Endothelial cell of umbilical vein (primary cell): ENCODE data around the gene PGAP6. TPM values are rescaled to one million over a fixed set of nuclear protein-coding genes. Genes with fewer than 3 reads are reported as not detected.

Source experiments
- BruUV-seq: library from RNA; stranded (reverse); fragments of 400-500 nt; replicated peaks from 2 replicates; lab custom pipeline; 2021; lab: Mats Ljungman, UMichigan
- CTCF ChIA-PET: fragments of 300-600, 350-600 bp; sonication (Branson Sonifier 250); formaldehyde crosslinking; loops from one replicate; lab custom pipeline; 2021; ENCODE audit warnings: antibody characterized with exemption, inconsistent platforms; lab: Charles Lee
- POLR2A ChIA-PET: fragments of 300-600, 350-600 bp; sonication (Branson Sonifier 250); formaldehyde crosslinking; loops from one replicate; lab custom pipeline; 2021; ENCODE audit warnings: antibody characterized with exemption, inconsistent platforms; lab: Charles Lee
- DNase-seq: peaks from one replicate; pipeline ENCODE4 v3.0.0-alpha.2; 2011; ENCODE audit warnings: low read depth, low spot score
- FAIRE-seq: peaks from 2 replicates; lab custom pipeline; 2011; peaks lifted over from hg19 to GRCh38; lab: Jason Lieb, UNC
- H2AFZ ChIP-seq: 2 replicates; pipeline ENCODE4 v1.6.0; 2012; ENCODE audit warnings: low read depth, low read length, control low read depth, inconsistent platforms
- H3K27ac ChIP-seq: 2 replicates; pipeline ENCODE4 v1.5.1; 2011; ENCODE audit warnings: low read depth, mild to moderate bottlenecking, control low read depth, low read length, moderate library complexity; ENCODE audit not compliant: insufficient read depth
- H3K27me3 ChIP-seq, 2 experiments: 2 replicates each; pipeline versions ENCODE4 v1.6.0 to v1.6.1; 2011; ENCODE audit warnings: low read length in 2 of 2, mixed read lengths in 1 of 2; ENCODE audit not compliant: control insufficient read depth in 2 of 2, insufficient read depth in 2 of 2
- H3K36me3 ChIP-seq, 2 experiments: 2 replicates in 1 of 2; 3 replicates in 1 of 2; pipeline ENCODE4 v1.5.1; 2011; ENCODE audit warnings: low read length in 2 of 2, mild to moderate bottlenecking in 1 of 2, moderate library complexity in 1 of 2; ENCODE audit not compliant: control insufficient read depth in 2 of 2, insufficient read depth in 2 of 2; ENCODE audit errors: extremely low read depth in 1 of 2
- H3K4me1 ChIP-seq: 3 replicates; pipeline ENCODE4 v1.5.1; 2011; ENCODE audit warnings: mild to moderate bottlenecking, low read length; ENCODE audit not compliant: control insufficient read depth, insufficient read depth; ENCODE audit errors: extremely low read depth
- H3K4me2 ChIP-seq: 2 replicates; pipeline ENCODE4 v1.6.1; 2011; ENCODE audit warnings: low read length, control low read depth, mixed read lengths; ENCODE audit not compliant: insufficient read depth
- H3K4me3 ChIP-seq, 3 experiments: fragments of 200-600 bp in 1 of 3; sonication (generic), shearing (Covaris generic) in 1 of 3; replicated peaks in 1 of 3; 2 replicates each; pipeline ENCODE4 v1.5.1; 2011 to 2016; ENCODE audit warnings: control low read depth in 3 of 3, low read length in 3 of 3, mild to moderate bottlenecking in 2 of 3, inconsistent platforms in 1 of 3, low read depth in 1 of 3, moderate library complexity in 1 of 3; ENCODE audit not compliant: insufficient read depth in 1 of 3
- H3K79me2 ChIP-seq: 2 replicates; pipeline ENCODE4 v1.6.0; 2012; ENCODE audit warnings: low read length, inconsistent platforms; ENCODE audit not compliant: control insufficient read depth, insufficient read depth
- H3K9ac ChIP-seq: replicated peaks from 2 replicates; pipeline ENCODE3; 2011; ENCODE audit warnings: low read length, control low read depth; ENCODE audit not compliant: insufficient read depth; ENCODE audit errors: extremely low read depth
- H3K9me1 ChIP-seq: replicated peaks from 3 replicates; pipeline ENCODE4 v1.6.0; 2011; ENCODE audit warnings: mild to moderate bottlenecking, low read length; ENCODE audit not compliant: control insufficient read depth, insufficient read depth; ENCODE audit errors: extremely low read depth
- H3K9me3 ChIP-seq: replicated peaks from 2 replicates; pipeline ENCODE4 v1.5.1; 2012; ENCODE audit warnings: low read length, inconsistent platforms; ENCODE audit not compliant: control insufficient read depth, insufficient read depth
- H4K20me1 ChIP-seq: replicated peaks from 2 replicates; pipeline ENCODE3; 2011; ENCODE audit warnings: mild to moderate bottlenecking, low read length; ENCODE audit not compliant: control insufficient read depth, insufficient read depth; ENCODE audit errors: extremely low read depth
- EZH2 ChIP-seq: IDR thresholded peaks from 2 replicates; pipeline ENCODE4 v1.6.1; 2012; ENCODE audit warnings: borderline replicate concordance, low read depth, mild to moderate bottlenecking, moderate library complexity, low read length, inconsistent platforms; ENCODE audit not compliant: severe bottlenecking
- FOS ChIP-seq: IDR thresholded peaks from 2 replicates; pipeline ENCODE4 v1.6.1; 2011; ENCODE audit warnings: mild to moderate bottlenecking, low read length, moderate library complexity, borderline replicate concordance; ENCODE audit not compliant: insufficient read depth
- GATA2 ChIP-seq: IDR thresholded peaks from 2 replicates; pipeline ENCODE4 v1.7.0; 2011; ENCODE audit warnings: low read depth, mild to moderate bottlenecking, moderate library complexity, mixed read lengths, low read length; ENCODE audit not compliant: insufficient read length, insufficient read depth
- JUN ChIP-seq: IDR thresholded peaks from 2 replicates; pipeline ENCODE4 v1.6.1; 2011; ENCODE audit warnings: borderline replicate concordance, low read depth; ENCODE audit not compliant: insufficient read length, insufficient read depth
- MAX ChIP-seq: IDR thresholded peaks from 2 replicates; pipeline ENCODE4 v1.6.1; 2011; ENCODE audit not compliant: insufficient read depth, insufficient read length
- MYC ChIP-seq: IDR thresholded peaks from one replicate; pipeline ENCODE4 v1.6.1; 2011; ENCODE audit warnings: mild to moderate bottlenecking, low read depth, low read length
- POLR2A ChIP-seq: IDR thresholded peaks from 2 replicates; pipeline ENCODE4 v1.6.1; 2012; ENCODE audit warnings: low read depth, mild to moderate bottlenecking, control low read depth, low read length
- POLR2AphosphoS5 ChIP-seq: IDR thresholded peaks from 2 replicates; pipeline ENCODE4 v1.6.1; 2012; ENCODE audit warnings: low read depth, mild to moderate bottlenecking, control low read depth, low read length, moderate library complexity; ENCODE audit not compliant: insufficient read depth
- dilution Hi-C: fragments of 300-500 bp; cut with MboI; formaldehyde crosslinking; loops from one replicate; pipeline ENCODE4 v1.15.0; 2019; ENCODE audit warnings: low sequenced_read_pairs; ENCODE audit not compliant: extremely low pct_ligation_motif_present
- intact Hi-C: fragments of 100-400 bp; cut with micrococcal nuclease; formaldehyde crosslinking; loops from one replicate; pipeline ENCODE4 v1.10.0; 2022
- polyA plus RNA-seq, 4 experiments: library from polyadenylated mRNA; depleted of rRNA in 3 of 4; stranded (reverse) in 3 of 4; unstranded in 1 of 4; fragments of >200 nt; gene quantifications; 2 replicates each; pipeline versions ENCODE4 v1.2.1 to v1.2.3, GENCODE V29; 2011 to 2012; ENCODE audit warnings: missing spikeins in 1 of 4
- total RNA-seq: library from RNA; stranded (reverse); gene quantifications from 2 replicates; pipeline ENCODE4 v1.2.3, GENCODE V29; 2021
- TF ChIP-seq, protein P1 (sequence below), 2 donors: IDR thresholded peaks; 1 replicate in 1 of 2; 2 replicates in 1 of 2; pipeline ENCODE4 v1.5.1; 2011; ENCODE audit warnings: low read length in 2 of 2, mild to moderate bottlenecking in 2 of 2, moderate library complexity in 2 of 2, control low read depth in 1 of 2, inconsistent platforms in 1 of 2, low read depth in 1 of 2; ENCODE audit not compliant: insufficient read depth in 1 of 2; ENCODE audit errors: extremely low read depth in 1 of 2

Gene PGAP6
- total and polyA plus RNA-seq, 2 donors (not counting 3 experiments of a cell fraction or from before 2014, with no cell fraction given), result 89.8 to 365 TPM

- peaks cover 6% of the 10 kb centered on the region for H3K4me1 ChIP-seq
- peaks cover 0 to 3% of the 10 kb centered on the region in 2 experiments for H3K36me3 ChIP-seq
- H3K79me2 ChIP-seq, result peaks cover 15% of the 10 kb centered on the region
- no peaks in the 10 kb centered on the region for H3K27me3 ChIP-seq
- no TSS peak for BruUV-seq
- intact Hi-C loops (loop anchor here (5.0 kb wide), 1 partner anchor 173 kb away; the partner anchor contains the start of gene HBQ1), dilution Hi-C loops (no loop called here)
- no peak overlapping the region for H3K4me3 ChIP-seq
- no peak for TF ChIP-seq POLR2AphosphoS5
- TF ChIP-seq GATA2, result no peak
- TF ChIP-seq MYC, result no peak
- TF ChIP-seq, protein P1, sequence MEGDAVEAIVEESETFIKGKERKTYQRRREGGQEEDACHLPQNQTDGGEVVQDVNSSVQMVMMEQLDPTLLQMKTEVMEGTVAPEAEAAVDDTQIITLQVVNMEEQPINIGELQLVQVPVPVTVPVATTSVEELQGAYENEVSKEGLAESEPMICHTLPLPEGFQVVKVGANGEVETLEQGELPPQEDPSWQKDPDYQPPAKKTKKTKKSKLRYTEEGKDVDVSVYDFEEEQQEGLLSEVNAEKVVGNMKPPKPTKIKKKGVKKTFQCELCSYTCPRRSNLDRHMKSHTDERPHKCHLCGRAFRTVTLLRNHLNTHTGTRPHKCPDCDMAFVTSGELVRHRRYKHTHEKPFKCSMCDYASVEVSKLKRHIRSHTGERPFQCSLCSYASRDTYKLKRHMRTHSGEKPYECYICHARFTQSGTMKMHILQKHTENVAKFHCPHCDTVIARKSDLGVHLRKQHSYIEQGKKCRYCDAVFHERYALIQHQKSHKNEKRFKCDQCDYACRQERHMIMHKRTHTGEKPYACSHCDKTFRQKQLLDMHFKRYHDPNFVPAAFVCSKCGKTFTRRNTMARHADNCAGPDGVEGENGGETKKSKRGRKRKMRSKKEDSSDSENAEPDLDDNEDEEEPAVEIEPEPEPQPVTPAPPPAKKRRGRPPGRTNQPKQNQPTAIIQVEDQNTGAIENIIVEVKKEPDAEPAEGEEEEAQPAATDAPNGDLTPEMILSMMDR (IDR thresholded peaks at IDR 0.05; ENCODE audit: extremely low read depth in 1 of 2, insufficient read depth in 1 of 2, low read depth in 1 of 2, low read length in 2 of 2), result no peak
- TF ChIP-seq JUN, result no peak
- TF ChIP-seq MAX, result no peak
- no peak for TF ChIP-seq EZH2
- TF ChIP-seq FOS, result no peak
- no peak for TF ChIP-seq POLR2A
- no peaks in the 10 kb centered on the region for H3K9me3 ChIP-seq
- POLR2A ChIA-PET, result no interaction called here
- H4K20me1 ChIP-seq, result no peaks in the 10 kb centered on the region
- H3K9ac ChIP-seq, result no peak overlapping the region
- H3K9me1 ChIP-seq, result no peaks in the 10 kb centered on the region
- no peak for DNase-seq
- no peak overlapping the region for H2AFZ ChIP-seq
- H3K27ac ChIP-seq, result no peak overlapping the region
- CTCF ChIA-PET, result interaction anchor here (1.1 to 1.8 kb wide), 2 partner anchors 8 to 248 kb away, joined by 3 to 7 read pairs; no protein-coding TSS in a partner anchor
- no peak overlapping the region for H3K4me2 ChIP-seq
- FAIRE-seq, result no peak
Measured at GRCh38 chr16:354971-355461, 26.8 kb downstream of the PGAP6 start.
